Raji (cell line): ENCODE data around the gene HRH4.

Experiments
- POLR2A ChIP-seq: IDR thresholded peaks from 2 replicates; pipeline ENCODE4 v1.6.1; 2011; ENCODE audit warnings: low read depth, low read length, control low read depth; ENCODE audit not compliant: insufficient read depth

Gene HRH4

GRCh38 chr18:24460388-24460787, at the start of gene HRH4:
Gene HRH4, plus strand, starts transcription at chr18:24460637. Its CDS starts 92 bp downstream, at chr18:24460729.
- TF ChIP-seq POLR2A, result no peak

- TF ChIP-seq POLR2A, result no peak
Measured at GRCh38 chr18:24413148-24413547, 47.3 kb upstream of the HRH4 start.

- no peak for TF ChIP-seq POLR2A
Measured at GRCh38 chr18:24414349-24415003, 46.0 kb upstream of the HRH4 start.

GRCh38 chr18:24417480-24417879, 43.0 kb upstream of the HRH4 start:
- no peak for TF ChIP-seq POLR2A

GRCh38 chr18:24420551-24420950, 39.9 kb upstream of the HRH4 start:
- TF ChIP-seq POLR2A, result no peak

- no peak for TF ChIP-seq POLR2A
Measured at GRCh38 chr18:24421831-24422230, 38.6 kb upstream of the HRH4 start.

GRCh38 chr18:24426073-24426397, 34.4 kb upstream of the HRH4 start:
- no peak for TF ChIP-seq POLR2A

- no peak for TF ChIP-seq POLR2A
Measured at GRCh38 chr18:24426398-24427294, 33.8 kb upstream of the HRH4 start, which contains the start of gene IMPACT. Gene IMPACT, plus strand, starts transcription at chr18:24426670. Its CDS starts 87 bp downstream, at chr18:24426757.

- no peak for TF ChIP-seq POLR2A
Measured at GRCh38 chr18:24427484-24427883, 33.0 kb upstream of the HRH4 start.

- TF ChIP-seq POLR2A, result no peak
Measured at GRCh38 chr18:24428709-24429108, 31.7 kb upstream of the HRH4 start.

- no peak for TF ChIP-seq POLR2A
Measured at GRCh38 chr18:24429188-24429587, 31.2 kb upstream of the HRH4 start.

GRCh38 chr18:24432618-24433017, 27.8 kb upstream of the HRH4 start:
- no peak for TF ChIP-seq POLR2A

GRCh38 chr18:24436939-24437338, 23.5 kb upstream of the HRH4 start:
- no peak for TF ChIP-seq POLR2A

GRCh38 chr18:24443870-24444269, 16.6 kb upstream of the HRH4 start:
- no peak for TF ChIP-seq POLR2A

GRCh38 chr18:24446453-24446852, 14.0 kb upstream of the HRH4 start:
- no peak for TF ChIP-seq POLR2A

- no peak for TF ChIP-seq POLR2A
Measured at GRCh38 chr18:24446953-24447538, 13.4 kb upstream of the HRH4 start.
